Stimulated activated memory B cell treated with anti-CD40 and anti-IgM and Interleukin-4, amounts not matched to agents 10 μg/mL and 1 μg/mL and 100 μg/mL, for 72 hours (primary cell): Measurements from ENCODE around the gene SYNPR.
"Not testable (repeated sequence)": the region's sequence is repeated elsewhere in the genome, so short reads cannot be mapped to it uniquely, and the experiment has no call there.

Experiments used
- ATAC-seq: fragments of 150-1000 bp; cut with Tn5 transposase; 2 replicates; pipeline ENCODE4 v1.10.0; 2021
- H3K27ac Mint-ChIP-seq: one replicate; pipeline ENCODE4 v1.8.0; 2022; ENCODE audit warnings: mild to moderate bottlenecking, mixed read lengths
- H3K27me3 Mint-ChIP-seq: one replicate; pipeline ENCODE4 v1.8.0; 2022; ENCODE audit warnings: mixed read lengths
- H3K36me3 Mint-ChIP-seq: one replicate; pipeline ENCODE4 v1.8.0; 2022; ENCODE audit warnings: mixed read lengths
- H3K4me1 Mint-ChIP-seq: one replicate; pipeline ENCODE4 v1.8.0; 2022; ENCODE audit warnings: mixed read lengths
- H3K4me3 Mint-ChIP-seq: one replicate; pipeline ENCODE4 v1.8.0; 2022; ENCODE audit warnings: mild to moderate bottlenecking, moderate library complexity, mixed read lengths
- H3K9me3 Mint-ChIP-seq: one replicate; pipeline ENCODE4 v1.8.0; 2022; ENCODE audit warnings: mixed read lengths

Gene SYNPR

DNA sequence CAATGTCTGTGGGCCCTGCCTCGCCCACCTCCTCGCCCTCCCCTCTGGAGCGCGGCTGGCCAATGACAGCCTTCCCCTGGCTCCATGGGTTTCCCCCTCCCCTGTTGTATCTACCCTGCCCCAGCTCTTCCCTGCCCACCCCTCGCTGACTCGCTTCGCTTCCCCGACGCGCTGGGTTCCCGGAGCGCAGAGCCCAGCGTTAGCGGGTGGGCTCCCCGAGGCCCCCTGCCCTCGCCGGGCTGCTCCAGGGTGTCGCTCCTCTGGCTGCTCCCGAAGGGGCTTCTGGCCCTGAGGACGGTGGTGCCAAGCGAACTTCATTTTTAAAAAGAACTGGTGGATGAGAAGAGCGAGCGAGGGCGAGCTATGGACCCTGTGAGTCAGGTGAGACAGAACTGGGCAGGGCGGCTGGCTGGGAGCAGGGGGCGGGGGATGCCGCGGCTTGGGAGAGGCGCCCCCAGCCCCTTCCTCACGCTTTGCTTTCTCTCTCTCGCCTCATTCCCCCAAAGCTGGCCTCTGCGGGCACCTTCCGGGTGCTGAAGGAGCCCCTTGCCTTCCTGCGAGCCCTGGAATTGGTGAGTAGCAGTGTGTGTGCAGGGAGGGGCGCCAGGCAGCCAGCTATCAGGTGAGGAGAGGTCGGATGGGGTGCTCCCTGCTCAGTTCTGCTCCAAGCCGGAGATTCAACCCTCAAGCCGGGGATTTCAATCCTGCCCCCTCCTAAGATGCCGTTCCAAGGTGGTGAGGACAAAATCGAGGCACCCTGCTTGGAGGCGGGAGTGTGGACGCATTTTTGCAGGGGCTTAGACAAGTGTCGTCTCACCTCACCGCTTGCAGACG is at the start of gene SYNPR:
TSS of gene SYNPR (plus strand) at position 138 of the 834 bp plus-strand sequence.
- Mint-ChIP-seq H3K4me3 (no peak within 1 kb of the TSS), H3K27ac (no peak within 1 kb of the TSS), H3K4me1 (peaks cover 6% of the 10 kb centered on the region), H3K27me3 (peaks cover 32% of the 10 kb centered on the region), H3K36me3 (no peaks in the 10 kb centered on the region), H3K9me3 (no peaks in the 10 kb centered on the region)
- no peak for ATAC-seq

DNA sequence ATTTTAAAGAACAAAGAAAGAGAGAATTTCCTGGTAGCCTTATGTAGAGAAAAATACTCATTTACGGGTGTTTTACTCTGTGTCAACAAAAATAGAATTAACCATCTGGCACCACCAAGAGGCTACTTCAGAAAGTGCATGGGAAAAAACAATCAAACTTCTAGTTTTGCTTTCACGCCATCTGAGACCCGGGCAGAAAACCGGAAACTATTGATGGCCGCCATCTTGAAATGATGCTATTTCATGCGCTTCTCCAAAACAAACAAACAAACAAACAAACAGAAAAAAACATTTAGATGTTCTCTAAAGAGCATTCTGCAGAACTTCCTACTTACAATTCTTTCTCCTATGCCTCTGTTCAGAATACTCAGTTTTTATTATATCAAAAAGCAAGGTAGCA is 49.4 kb upstream of the SYNPR start:
- Mint-ChIP-seq H3K27me3 (no peaks in the 10 kb centered on the region), H3K36me3 (no peaks in the 10 kb centered on the region), H3K9me3 (no peaks in the 10 kb centered on the region), H3K4me3 (peak overlapping the region; percentile 9), H3K4me1 (peaks cover 8% of the 10 kb centered on the region), H3K27ac (no peak overlapping the region)
- ATAC-seq, result no peak

DNA sequence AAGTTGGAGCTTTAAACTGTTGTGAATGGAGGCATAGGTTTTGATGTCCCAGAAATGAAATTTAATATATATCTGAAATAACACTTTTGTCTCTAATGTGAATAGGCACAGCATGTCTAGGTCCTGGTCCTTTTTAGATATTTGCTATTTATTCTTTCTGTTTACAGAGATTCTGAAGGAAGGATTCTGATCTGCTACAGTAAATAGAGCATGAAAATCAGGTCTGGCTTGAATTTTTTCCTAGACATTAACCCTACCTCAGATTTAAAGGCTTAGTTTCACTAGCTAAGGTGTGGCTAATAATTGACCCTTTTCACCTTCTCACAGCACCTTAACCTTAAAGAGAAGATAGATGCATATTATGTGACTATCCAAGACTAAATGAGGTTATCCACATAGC is 48.0 kb upstream of the SYNPR start:
- Mint-ChIP-seq H3K4me3 (no peak overlapping the region), H3K36me3 (no peaks in the 10 kb centered on the region), H3K27me3 (no peaks in the 10 kb centered on the region), H3K4me1 (peaks cover 8% of the 10 kb centered on the region), H3K9me3 (no peaks in the 10 kb centered on the region), H3K27ac (no peak overlapping the region)
- no peak for ATAC-seq

DNA sequence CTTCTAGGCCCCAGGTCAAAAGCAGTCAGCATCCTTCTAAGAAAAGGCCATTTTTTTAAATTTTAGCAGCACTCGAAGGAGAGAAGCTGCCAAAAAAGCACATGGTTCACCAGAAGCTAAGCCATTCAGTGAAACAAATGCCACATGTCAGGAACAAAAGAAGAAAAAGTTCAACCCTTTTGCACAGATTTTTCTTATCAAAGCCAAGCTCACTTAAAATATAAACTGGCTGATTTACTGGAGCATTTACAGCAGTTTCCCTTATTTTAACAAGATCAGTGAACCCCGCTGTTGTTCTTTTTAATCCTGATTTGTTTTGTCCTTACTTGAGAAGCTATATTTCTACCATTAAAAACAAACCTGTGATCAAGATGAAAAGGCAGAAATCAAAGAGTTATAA is 46.5 kb upstream of the SYNPR start:
- no peak overlapping the region for H3K4me3 Mint-ChIP-seq
- H3K9me3 Mint-ChIP-seq, result no peaks in the 10 kb centered on the region
- peaks cover 8% of the 10 kb centered on the region for H3K4me1 Mint-ChIP-seq
- no peak overlapping the region for H3K27ac Mint-ChIP-seq
- no peak for ATAC-seq
- H3K36me3 Mint-ChIP-seq, result no peaks in the 10 kb centered on the region
- H3K27me3 Mint-ChIP-seq, result no peaks in the 10 kb centered on the region

DNA sequence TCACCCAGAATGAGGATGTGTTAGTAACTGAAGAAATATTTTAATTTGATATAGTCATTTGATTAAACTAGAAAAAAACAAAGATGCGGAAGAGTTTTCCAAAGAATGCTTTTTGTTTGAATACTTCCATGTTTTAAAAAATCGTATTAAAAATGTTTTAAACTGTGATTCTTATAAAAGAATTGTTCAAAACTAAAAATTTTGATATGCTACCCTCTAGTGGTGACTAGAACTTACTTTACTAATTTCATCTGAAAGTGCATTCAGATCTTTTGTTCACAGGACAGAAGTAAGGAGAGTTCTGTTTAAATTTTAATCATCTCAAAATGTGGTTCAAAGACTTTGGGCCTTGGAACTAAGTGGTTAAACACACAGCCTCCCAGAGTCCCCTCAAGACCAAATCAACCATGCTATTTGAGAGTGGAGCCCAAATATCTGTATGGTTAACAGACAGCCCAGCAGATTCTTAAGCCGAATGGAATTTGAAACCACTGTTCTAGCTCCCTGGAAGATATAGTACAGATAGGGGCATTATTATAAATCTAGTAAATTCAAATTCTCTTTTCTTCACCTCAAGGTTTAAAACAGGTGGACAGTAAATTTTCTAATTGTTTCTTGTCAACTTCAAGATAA is 45.2 kb upstream of the SYNPR start:
- no peak for ATAC-seq
- Mint-ChIP-seq H3K4me3 (no peak overlapping the region), H3K36me3 (no peaks in the 10 kb centered on the region), H3K4me1 (peaks cover 8% of the 10 kb centered on the region), H3K9me3 (no peaks in the 10 kb centered on the region), H3K27ac (no peak overlapping the region), H3K27me3 (no peaks in the 10 kb centered on the region)

DNA sequence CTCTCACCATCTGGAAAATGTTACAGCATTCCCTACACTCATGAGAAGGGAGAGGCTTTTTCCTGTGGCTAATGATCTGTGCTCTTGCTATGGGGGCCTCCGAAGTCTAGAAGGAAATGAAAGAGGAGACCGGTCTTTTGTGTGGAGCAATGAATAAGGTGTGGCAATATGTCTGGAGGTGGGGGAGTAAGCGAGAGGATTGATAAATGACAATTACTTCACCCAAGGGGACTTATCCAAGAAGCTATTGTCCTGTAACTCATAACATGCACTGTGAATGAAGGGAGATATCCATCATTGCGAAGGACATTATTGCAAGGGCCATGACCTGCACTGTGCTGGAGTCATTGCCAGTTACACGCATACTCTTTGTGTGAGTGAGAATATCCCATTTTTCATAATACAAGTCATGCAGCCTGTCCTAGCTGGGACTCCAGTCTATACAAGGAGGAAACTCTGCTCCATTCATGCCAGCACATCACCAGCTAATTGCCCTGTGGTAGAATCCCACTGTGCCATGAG is 37.7 kb upstream of the SYNPR start:
- H3K9me3 Mint-ChIP-seq, result peaks cover 4% of the 10 kb centered on the region
- H3K4me3 Mint-ChIP-seq, result no peak overlapping the region
- no peaks in the 10 kb centered on the region for H3K36me3 Mint-ChIP-seq
- ATAC-seq, result no peak
- no peak overlapping the region for H3K27ac Mint-ChIP-seq
- no peaks in the 10 kb centered on the region for H3K4me1 Mint-ChIP-seq
- peaks cover 10% of the 10 kb centered on the region for H3K27me3 Mint-ChIP-seq

DNA sequence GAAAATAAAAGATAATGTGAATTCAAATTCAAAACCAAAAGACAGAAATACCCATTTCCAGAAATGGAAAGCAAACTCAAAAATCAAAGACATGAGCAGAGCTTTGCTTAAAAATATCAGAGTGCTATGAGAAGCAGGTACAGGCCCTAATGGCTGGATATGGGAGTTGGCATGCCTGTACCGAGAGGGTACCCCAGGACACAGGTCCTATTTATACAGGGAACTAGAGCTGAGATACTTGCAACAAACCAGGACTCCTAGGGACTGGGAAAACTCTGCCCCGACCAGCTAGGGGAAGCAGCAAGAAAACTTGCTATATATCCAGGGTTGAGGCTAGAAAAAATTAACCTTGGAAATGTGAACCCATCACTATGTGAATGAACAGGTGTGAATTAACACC is 36.0 kb upstream of the SYNPR start:
- Mint-ChIP-seq H3K27ac (no peak overlapping the region), H3K36me3 (no peaks in the 10 kb centered on the region), H3K4me1 (no peaks in the 10 kb centered on the region), H3K9me3 (peaks cover 4% of the 10 kb centered on the region), H3K4me3 (no peak overlapping the region), H3K27me3 (peaks cover 10% of the 10 kb centered on the region)
- ATAC-seq, result no peak

DNA sequence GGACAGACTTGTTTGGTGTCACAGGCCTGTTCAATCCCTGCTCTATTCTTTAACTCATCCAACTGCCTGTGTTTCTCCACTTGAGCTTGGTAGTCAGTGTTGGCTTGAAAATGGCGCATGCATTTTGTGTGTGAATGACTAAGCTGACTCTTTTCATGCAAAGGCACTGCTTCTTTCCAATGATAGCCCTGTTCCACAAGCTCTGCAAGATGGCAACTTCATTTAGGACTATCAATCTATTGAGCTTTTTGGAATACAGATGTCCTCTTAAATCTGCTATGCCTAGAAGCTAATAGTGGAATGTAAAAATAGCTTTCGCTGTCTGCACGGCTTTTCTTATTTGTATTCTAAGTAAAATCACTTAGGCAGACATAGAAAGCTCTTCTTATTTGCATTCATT is 33.6 kb upstream of the SYNPR start:
- Mint-ChIP-seq H3K36me3 (no peaks in the 10 kb centered on the region), H3K4me3 (no peak overlapping the region), H3K27me3 (peaks cover 10% of the 10 kb centered on the region), H3K9me3 (peaks cover 3% of the 10 kb centered on the region), H3K27ac (no peak overlapping the region), H3K4me1 (no peaks in the 10 kb centered on the region)
- no peak for ATAC-seq

DNA sequence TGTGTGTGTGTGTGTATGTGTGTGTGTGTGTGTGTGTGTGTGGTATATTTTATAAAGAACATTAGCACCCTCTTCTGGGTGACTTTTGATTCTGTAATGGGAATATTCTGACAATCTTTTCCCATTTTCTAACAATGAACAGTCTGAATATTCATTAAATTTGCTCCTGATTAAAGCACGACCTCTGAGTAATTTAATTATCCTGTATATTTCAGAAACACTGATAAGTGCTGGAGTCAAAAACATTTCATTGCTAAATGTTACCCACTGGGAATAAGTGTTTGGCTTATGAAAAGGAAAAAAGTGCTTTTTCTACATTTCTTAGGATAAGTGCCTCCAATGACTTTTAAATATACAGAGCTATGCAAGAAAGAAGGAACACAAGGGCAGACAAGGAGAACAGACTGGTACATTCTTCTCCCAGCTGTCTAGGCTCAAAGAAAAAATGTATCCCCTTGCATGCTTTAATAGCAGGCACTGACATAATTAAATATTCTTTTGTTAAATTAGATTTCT is 32.3 kb upstream of the SYNPR start:
- peaks cover 10% of the 10 kb centered on the region for H3K27me3 Mint-ChIP-seq
- no peak for ATAC-seq
- no peaks in the 10 kb centered on the region for H3K4me1 Mint-ChIP-seq
- H3K4me3 Mint-ChIP-seq, result no peak overlapping the region
- no peaks in the 10 kb centered on the region for H3K36me3 Mint-ChIP-seq
- H3K27ac Mint-ChIP-seq, result no peak overlapping the region
- H3K9me3 Mint-ChIP-seq, result no peaks in the 10 kb centered on the region

DNA sequence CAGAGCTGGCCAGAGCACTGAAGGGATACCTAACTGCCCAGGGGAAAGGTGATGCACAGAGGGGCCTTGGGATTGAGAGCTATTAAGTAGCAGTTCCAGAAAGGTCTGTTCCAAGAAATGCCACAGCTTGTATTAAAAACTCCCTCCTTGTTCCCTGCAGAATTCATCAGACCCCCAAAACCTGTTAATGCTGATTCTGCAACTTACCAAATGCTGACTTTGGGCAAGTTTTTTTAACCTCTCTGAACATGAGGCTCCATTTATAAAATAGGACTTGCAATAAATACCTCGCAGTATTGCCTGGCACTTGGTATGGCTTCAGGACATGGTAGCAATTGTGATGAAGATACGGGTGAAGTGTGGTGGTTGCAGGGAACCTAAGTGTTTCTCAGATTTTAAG is 30.1 kb upstream of the SYNPR start:
- peaks cover 3% of the 10 kb centered on the region for H3K27me3 Mint-ChIP-seq
- no peaks in the 10 kb centered on the region for H3K36me3 Mint-ChIP-seq
- H3K9me3 Mint-ChIP-seq, result no peaks in the 10 kb centered on the region
- no peak for ATAC-seq
- H3K27ac Mint-ChIP-seq, result no peak overlapping the region
- no peaks in the 10 kb centered on the region for H3K4me1 Mint-ChIP-seq
- no peak overlapping the region for H3K4me3 Mint-ChIP-seq

DNA sequence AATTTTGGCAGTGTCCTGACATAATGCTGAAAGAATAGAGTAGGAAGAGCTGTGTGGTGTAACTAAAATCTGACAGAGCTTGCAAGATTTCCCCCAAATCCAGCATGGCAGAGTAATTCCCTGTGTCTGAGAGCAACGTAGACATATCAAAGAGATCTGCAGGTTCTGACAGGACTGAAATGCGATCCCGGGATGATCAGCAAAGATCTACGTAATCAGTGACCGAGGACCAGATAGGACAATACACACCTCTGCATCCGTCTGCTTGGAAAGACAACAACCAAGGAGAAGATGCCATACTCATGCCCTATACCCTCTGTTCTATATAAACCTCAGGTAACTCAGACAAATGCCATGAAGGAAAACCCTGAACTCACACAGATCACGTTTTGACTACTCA is 26.6 kb upstream of the SYNPR start:
- H3K27me3 Mint-ChIP-seq, result no peaks in the 10 kb centered on the region
- H3K27ac Mint-ChIP-seq, result no peak overlapping the region
- ATAC-seq, result no peak

DNA sequence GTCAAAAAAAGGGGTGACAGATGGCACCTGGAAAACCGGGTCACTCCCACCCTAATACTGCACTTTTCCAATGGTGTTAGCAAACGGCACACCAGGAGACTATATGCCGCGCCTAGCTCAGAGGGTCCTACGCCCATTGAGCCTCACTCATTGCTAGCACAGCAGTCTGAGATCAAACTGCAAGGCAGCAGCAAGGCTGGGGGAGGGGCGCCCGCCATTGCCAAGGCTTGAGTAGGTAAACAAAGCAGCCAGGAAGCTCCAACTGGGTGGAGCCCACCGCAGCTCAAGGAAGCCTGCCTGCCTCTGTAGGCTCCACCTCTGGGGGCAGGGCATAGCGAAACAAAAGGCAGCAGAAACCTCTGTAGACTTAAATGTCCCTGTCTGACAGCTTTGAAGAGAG is 22.3 kb upstream of the SYNPR start:
- not testable (repeated sequence) for H3K36me3 Mint-ChIP-seq, H3K9me3 Mint-ChIP-seq

More for the DNA sequence above, 26.6 kb upstream of the SYNPR start:
- Mint-ChIP-seq H3K4me1 (no peaks in the 10 kb centered on the region), H3K4me3 (no peak overlapping the region), H3K9me3 (no peaks in the 10 kb centered on the region), H3K36me3 (no peaks in the 10 kb centered on the region)

DNA sequence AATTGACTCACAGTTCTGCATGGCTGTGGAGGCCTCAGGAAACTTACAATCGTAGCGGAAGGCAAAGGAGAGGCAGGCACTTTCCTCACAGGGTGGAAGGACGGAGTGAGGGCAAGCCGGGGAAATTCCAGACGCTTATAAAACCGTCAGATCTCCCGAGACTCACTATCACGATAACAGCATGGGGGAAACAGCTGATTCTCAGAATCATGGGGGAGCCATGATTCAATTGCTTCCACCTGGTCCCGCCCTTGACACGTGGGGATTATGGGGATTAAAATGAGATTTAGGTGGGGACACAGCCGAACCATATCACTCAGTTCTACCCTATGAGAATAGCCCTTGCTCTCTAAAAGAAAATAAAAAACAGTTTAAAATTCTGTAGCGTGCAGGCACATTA is 13.4 kb upstream of the SYNPR start:
- H3K27me3 Mint-ChIP-seq, result no peaks in the 10 kb centered on the region
- H3K9me3 Mint-ChIP-seq, result peaks cover 2% of the 10 kb centered on the region
- H3K27ac Mint-ChIP-seq, result no peak overlapping the region
- no peaks in the 10 kb centered on the region for H3K36me3 Mint-ChIP-seq
- H3K4me3 Mint-ChIP-seq, result no peak overlapping the region
- H3K4me1 Mint-ChIP-seq, result no peaks in the 10 kb centered on the region
- no peak for ATAC-seq

More for the DNA sequence above, 22.3 kb upstream of the SYNPR start:
- H3K27me3 Mint-ChIP-seq, H3K4me1 Mint-ChIP-seq, H3K4me3 Mint-ChIP-seq, H3K27ac Mint-ChIP-seq, ATAC-seq: not testable (repeated sequence)

DNA sequence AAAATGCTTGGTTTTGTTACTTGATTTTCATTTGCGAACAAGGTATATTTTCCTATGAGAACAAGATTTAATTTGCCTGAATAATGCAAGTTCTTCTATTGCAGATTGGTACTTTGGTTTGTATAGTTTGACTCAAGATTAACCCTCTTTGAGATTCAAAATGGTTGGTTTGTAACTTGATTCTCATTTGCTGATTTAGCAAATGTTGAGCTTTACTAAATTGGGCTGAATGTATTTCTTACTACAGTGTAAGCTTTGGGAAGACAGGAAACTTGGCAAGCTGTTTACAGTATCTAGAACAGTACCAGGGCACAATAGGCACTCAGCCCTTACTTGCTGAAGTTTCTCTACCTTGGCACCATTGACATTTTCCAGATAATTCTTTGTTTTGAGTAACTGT is 3.7 kb upstream of the SYNPR start:
- H3K27me3 Mint-ChIP-seq, result peaks cover 24% of the 10 kb centered on the region
- H3K36me3 Mint-ChIP-seq, result no peaks in the 10 kb centered on the region
- no peak for ATAC-seq
- H3K4me1 Mint-ChIP-seq, result peaks cover 6% of the 10 kb centered on the region
- no peak overlapping the region for H3K4me3 Mint-ChIP-seq
- peaks cover 3% of the 10 kb centered on the region for H3K9me3 Mint-ChIP-seq
- no peak overlapping the region for H3K27ac Mint-ChIP-seq

DNA sequence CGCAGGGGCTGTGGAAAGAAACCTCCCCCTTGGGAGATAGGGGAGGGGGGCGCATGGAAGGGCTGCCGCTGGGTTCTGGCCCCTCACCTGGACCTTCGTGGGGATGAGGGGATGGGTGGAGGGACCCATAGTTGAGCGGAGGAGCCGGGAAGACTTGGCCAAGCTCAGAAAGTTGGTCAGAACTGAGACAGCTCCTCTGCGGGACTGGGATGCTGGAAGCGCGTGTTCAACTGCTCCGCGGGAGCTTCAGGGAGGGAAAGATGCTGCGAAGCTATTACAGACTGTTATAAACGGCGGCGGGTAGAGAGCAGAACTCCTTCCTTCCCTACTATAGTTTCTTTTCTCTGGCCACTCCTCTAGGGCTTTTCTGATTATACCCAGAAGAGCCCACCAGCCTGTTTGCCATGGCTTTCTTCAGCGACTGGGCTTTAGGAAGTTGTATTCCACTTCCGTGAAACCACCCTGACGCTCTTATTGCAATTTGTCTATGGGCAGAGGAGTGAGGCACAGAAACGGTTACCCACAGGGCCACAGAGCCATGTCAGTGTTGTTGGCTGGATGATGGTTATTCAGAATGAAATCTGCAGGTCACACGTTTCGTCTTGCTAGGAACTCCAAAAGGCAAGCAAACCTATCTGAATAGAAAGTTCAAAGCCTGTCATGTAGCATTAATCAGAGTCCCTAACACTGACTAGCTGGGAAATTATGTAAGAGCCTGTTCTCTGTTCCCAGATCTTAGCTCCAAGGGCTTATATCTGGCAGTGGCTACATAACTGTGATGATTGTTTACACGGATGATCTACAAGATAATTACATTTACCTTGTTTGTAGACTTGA is 1.1 kb downstream of the SYNPR start:
- Mint-ChIP-seq H3K9me3 (no peaks in the 10 kb centered on the region), H3K27ac (no peak overlapping the region), H3K4me3 (no peak overlapping the region), H3K4me1 (peaks cover 6% of the 10 kb centered on the region), H3K36me3 (no peaks in the 10 kb centered on the region), H3K27me3 (peaks cover 32% of the 10 kb centered on the region)
- ATAC-seq, result no peak
